Hematopoietic multipotent progenitor cell (in vitro differentiated cells): Measurements from ENCODE around the gene SPX. TPM values are rescaled to one million over a fixed set of nuclear protein-coding genes. Genes with fewer than 3 reads are reported as not detected.

Experiments
- DNase-seq, 3 donors: peaks; one replicate each; pipeline ENCODE4 v3.0.0-alpha.2; 2011 to 2015; ENCODE audit warnings: low read depth in 2 of 3, low spot score in 2 of 3
- total RNA-seq: library from RNA; depleted of rRNA; stranded (reverse); fragments of >200 nt; gene quantifications from one replicate; pipeline ENCODE4 v1.2.3, GENCODE V29; 2012

SPX gene
- total RNA-seq, result under 0.01 TPM

GRCh38 chr12:21526053-21526452, at the start of gene SPX:
TSS of gene SPX (plus strand) at chr12:21526296. CDS start at chr12:21526473, 177 bp downstream.
- no peak for DNase-seq

- DNase-seq, result no peak
Measured at GRCh38 chr12:21476949-21477348, 49.1 kb upstream of the SPX start.

- no peak for DNase-seq
Measured at GRCh38 chr12:21478756-21479455, 47.2 kb upstream of the SPX start.

- no peak for DNase-seq
Measured at GRCh38 chr12:21483531-21483930, 42.6 kb upstream of the SPX start.

GRCh38 chr12:21485998-21486397, 40.1 kb upstream of the SPX start:
- DNase-seq, result no peak

- DNase-seq, result no peak
Measured at GRCh38 chr12:21499765-21500164, 26.3 kb upstream of the SPX start.

GRCh38 chr12:21500786-21501257, 25.3 kb upstream of the SPX start:
- DNase-seq, result no peak

- DNase-seq, result peak; percentile 78 to 98 (median 96)
Measured at GRCh38 chr12:21501258-21502163, 24.6 kb upstream of the SPX start, which contains the start of the genes GOLT1B and RECQL. TSS of gene GOLT1B (plus strand) at chr12:21501789. CDS start at chr12:21501924, 135 bp downstream. TSS of gene RECQL (minus strand) at chr12:21501635. CDS start at chr12:21499570, 2,065 bp downstream.

- peak in 2 of 3 donors; percentile 31 to 37 for DNase-seq
Measured at GRCh38 chr12:21502164-21502496, 24.0 kb upstream of the SPX start.

GRCh38 chr12:21502872-21503271, 23.2 kb upstream of the SPX start:
- DNase-seq, result no peak

- no peak for DNase-seq
Measured at GRCh38 chr12:21505888-21506287, 20.2 kb upstream of the SPX start.

GRCh38 chr12:21507849-21508248, 18.2 kb upstream of the SPX start:
- no peak for DNase-seq

GRCh38 chr12:21509768-21510167, 16.3 kb upstream of the SPX start:
- DNase-seq, result no peak

- DNase-seq, result no peak
Measured at GRCh38 chr12:21516281-21516680, 9.8 kb upstream of the SPX start.

- no peak for DNase-seq
Measured at GRCh38 chr12:21518451-21518850, 7.6 kb upstream of the SPX start.

GRCh38 chr12:21521541-21521940, 4.6 kb upstream of the SPX start:
- no peak for DNase-seq

GRCh38 chr12:21523148-21523547, 2.9 kb upstream of the SPX start:
- no peak for DNase-seq

- DNase-seq, result no peak
Measured at GRCh38 chr12:21526721-21527345, 737 bp downstream of the SPX start.

- peak; percentile 9 to 62 (median 35) for DNase-seq
Measured at GRCh38 chr12:21527451-21528180, 1.5 kb downstream of the SPX start.

GRCh38 chr12:21528953-21529352, 2.9 kb downstream of the SPX start:
- DNase-seq, result no peak
